ENCODE measurements around the gene NALCN.

NALCN gene

GRCh38 chr13:101036546-101036945, 379.8 kb downstream of the NALCN start:
- DNase-seq (ENCODE audit: low read depth in 2 of 2, low spot score in 1 of 2), result no peak

- DNase-seq (ENCODE audit: low read depth in 2 of 2, low spot score in 1 of 2), result no peak
These were observed 381.1 kb downstream of the NALCN start for GRCh38 chr13:101035119-101035620.

- no peak for DNase-seq (ENCODE audit: low read depth in 2 of 2, low spot score in 1 of 2)
These were observed 389.4 kb downstream of the NALCN start for GRCh38 chr13:101026736-101027398.

GRCh38 chr13:101026328-101026727, 390.0 kb downstream of the NALCN start:
- DNase-seq (ENCODE audit: low read depth in 2 of 2, low spot score in 1 of 2), result no peak

- DNase-seq (ENCODE audit: low read depth in 2 of 2, low spot score in 1 of 2), result no peak
These were observed 390.4 kb downstream of the NALCN start for GRCh38 chr13:101025925-101026324.

- DNase-seq (ENCODE audit: low read depth in 2 of 2, low spot score in 1 of 2), result no peak
These were observed 390.8 kb downstream of the NALCN start for GRCh38 chr13:101025519-101025918.

GRCh38 chr13:101019126-101019525, 397.2 kb downstream of the NALCN start:
- DNase-seq (ENCODE audit: low read depth in 2 of 2, low spot score in 1 of 2), result no peak

- no peak for DNase-seq (ENCODE audit: low read depth in 2 of 2, low spot score in 1 of 2)
These were observed 397.6 kb downstream of the NALCN start for GRCh38 chr13:101018720-101019119.

GRCh38 chr13:101017123-101017872, 399.0 kb downstream of the NALCN start:
- no peak for DNase-seq (ENCODE audit: low read depth in 2 of 2, low spot score in 1 of 2)

- DNase-seq (ENCODE audit: low read depth in 2 of 2, low spot score in 1 of 2), result no peak
These were observed 399.8 kb downstream of the NALCN start for GRCh38 chr13:101016475-101016874.

GRCh38 chr13:101013245-101013644, 403.1 kb downstream of the NALCN start:
- no peak for DNase-seq (ENCODE audit: low read depth in 2 of 2, low spot score in 1 of 2)

- DNase-seq (ENCODE audit: low read depth in 2 of 2, low spot score in 1 of 2), result no peak
These were observed 406.2 kb downstream of the NALCN start for GRCh38 chr13:101010100-101010499.

GRCh38 chr13:101007245-101007644, 409.1 kb downstream of the NALCN start:
- no peak for DNase-seq (ENCODE audit: low read depth in 2 of 2, low spot score in 1 of 2)

All from stimulated activated CD8-positive, alpha-beta memory T cell treated with anti-CD3 and anti-CD28 coated beads, Interleukin-4, amount 100 ng/mL, for 1 hour (primary cell).